ENCODE results near the gene IFT25. TPM values are rescaled to one million over a fixed set of nuclear protein-coding genes. Genes with fewer than 3 reads are reported as not detected.
A peak's percentile ranks its signal among the peaks of the same experiment; 100 is the strongest.
"Not testable (repeated sequence)": the region's sequence is repeated elsewhere in the genome, so short reads cannot be mapped to it uniquely, and the experiment has no call there.

IFT25 gene
- total RNA-seq, 1 donor from 2014 or later, result 54.3 TPM

- H3K9me3 Mint-ChIP-seq, result no peaks in the 10 kb centered on the region
- H3K27me3 Mint-ChIP-seq (ENCODE audit: low read depth), result no peaks in the 10 kb centered on the region
- peak overlapping the region; percentile 95 for H3K27ac Mint-ChIP-seq
- no peak for DNase-seq (ENCODE audit: low spot score)
- peak overlapping the region; percentile 99 for H3K4me3 Mint-ChIP-seq (ENCODE audit: low read depth)
- peaks cover 30% of the 10 kb centered on the region for H3K36me3 Mint-ChIP-seq (ENCODE audit: low read depth)
- intact Hi-C loops (cut with micrococcal nuclease), result loop anchor here (1.0 to 2.0 kb wide), 3 partner anchors 50 to 164 kb away; partner anchors contain the start of genes LRRC42, NDC1, TCEANC2 and TMEM59
- peaks cover 19% of the 10 kb centered on the region for H3K4me1 Mint-ChIP-seq (ENCODE audit: low read depth)
Observed at GRCh38 chr1:53888681-53889080, 56.8 kb downstream of the IFT25 start.

GRCh38 chr1:53883600-53883999 lies 61.9 kb downstream of the IFT25 start:
- H3K4me3 Mint-ChIP-seq (ENCODE audit: low read depth); intact Hi-C loops (cut with micrococcal nuclease); DNase-seq (ENCODE audit: low spot score); H3K27me3 Mint-ChIP-seq (ENCODE audit: low read depth); H3K9me3 Mint-ChIP-seq; H3K27ac Mint-ChIP-seq: not testable (repeated sequence)
- peaks cover 64% of the 10 kb centered on the region for H3K36me3 Mint-ChIP-seq (ENCODE audit: low read depth)
- peaks cover 12% of the 10 kb centered on the region for H3K4me1 Mint-ChIP-seq (ENCODE audit: low read depth)

- H3K4me1 Mint-ChIP-seq (ENCODE audit: low read depth); H3K27ac Mint-ChIP-seq; H3K4me3 Mint-ChIP-seq (ENCODE audit: low read depth); H3K9me3 Mint-ChIP-seq; intact Hi-C loops (cut with micrococcal nuclease); H3K27me3 Mint-ChIP-seq (ENCODE audit: low read depth); DNase-seq (ENCODE audit: low spot score): not testable (repeated sequence)
- H3K36me3 Mint-ChIP-seq (ENCODE audit: low read depth), result peaks cover 61% of the 10 kb centered on the region
Observed at GRCh38 chr1:53881853-53882252, 63.6 kb downstream of the IFT25 start.

GRCh38 chr1:53878492-53879105 lies 66.9 kb downstream of the IFT25 start:
- DNase-seq (ENCODE audit: low spot score), result no peak
- no peak overlapping the region for H3K4me3 Mint-ChIP-seq (ENCODE audit: low read depth)
- intact Hi-C loops (cut with micrococcal nuclease), result loop anchor here (1.0 kb wide), 2 partner anchors 71 to 81 kb away; no protein-coding TSS in a partner anchor
- peaks cover 6% of the 10 kb centered on the region for H3K4me1 Mint-ChIP-seq (ENCODE audit: low read depth)
- H3K27me3 Mint-ChIP-seq (ENCODE audit: low read depth), result no peaks in the 10 kb centered on the region
- peaks cover 53% of the 10 kb centered on the region for H3K36me3 Mint-ChIP-seq (ENCODE audit: low read depth)
- H3K9me3 Mint-ChIP-seq, result no peaks in the 10 kb centered on the region
- H3K27ac Mint-ChIP-seq, result no peak overlapping the region

GRCh38 chr1:53875150-53875549 lies 70.3 kb downstream of the IFT25 start:
- DNase-seq (ENCODE audit: low spot score); H3K4me1 Mint-ChIP-seq (ENCODE audit: low read depth); H3K4me3 Mint-ChIP-seq (ENCODE audit: low read depth); H3K27ac Mint-ChIP-seq; intact Hi-C loops (cut with micrococcal nuclease); H3K27me3 Mint-ChIP-seq (ENCODE audit: low read depth); H3K9me3 Mint-ChIP-seq: not testable (repeated sequence)
- peaks cover 33% of the 10 kb centered on the region for H3K36me3 Mint-ChIP-seq (ENCODE audit: low read depth)

- H3K27ac Mint-ChIP-seq, result no peak overlapping the region
- H3K27me3 Mint-ChIP-seq (ENCODE audit: low read depth), result no peaks in the 10 kb centered on the region
- DNase-seq (ENCODE audit: low spot score), result no peak
- H3K4me3 Mint-ChIP-seq (ENCODE audit: low read depth), result no peak overlapping the region
- H3K9me3 Mint-ChIP-seq, result no peaks in the 10 kb centered on the region
- intact Hi-C loops (cut with micrococcal nuclease), result no loop called here
- peaks cover 29% of the 10 kb centered on the region for H3K36me3 Mint-ChIP-seq (ENCODE audit: low read depth)
- H3K4me1 Mint-ChIP-seq (ENCODE audit: low read depth), result no peaks in the 10 kb centered on the region
Observed at GRCh38 chr1:53871773-53872484, 73.6 kb downstream of the IFT25 start.

Other genes with a start within 250 kb of the IFT25 start
- not detected in 2 replicates for gene GLIS1, start 206.5 kb downstream of the IFT25 start, total RNA-seq
- gene NDC1, start 107.4 kb downstream of the IFT25 start, total RNA-seq, result 32.4 and 33.9 TPM in 2 replicates
- 14.8 and 15.6 TPM in 2 replicates for gene YIPF1, start 55.9 kb downstream of the IFT25 start, total RNA-seq
- not detected in 2 replicates for gene DIO1, start 51.5 kb downstream of the IFT25 start, total RNA-seq
- 32.4 and 34.9 TPM in 2 replicates for gene LRRC42, start 651 bp upstream of the IFT25 start, total RNA-seq
- gene LDLRAD1, start 72.5 kb upstream of the IFT25 start, total RNA-seq, result not detected in 2 replicates
- 128 and 133 TPM in 2 replicates for gene TMEM59, start 107.5 kb upstream of the IFT25 start, total RNA-seq
- gene TCEANC2, start 107.9 kb upstream of the IFT25 start, total RNA-seq, result 12.8 and 13.2 TPM in 2 replicates
- gene CDCP2, start 207.3 kb upstream of the IFT25 start, total RNA-seq, result not detected in 2 replicates